OCI-LY7 (cell line): ENCODE results near the gene CD55. TPM values are rescaled to one million over a fixed set of nuclear protein-coding genes. Genes with fewer than 3 reads are reported as not detected.

Experiments
- BruUV-seq: library from RNA; stranded (reverse); fragments of 400-500 nt; replicated peaks from 2 replicates; lab custom pipeline; 2021; lab: Mats Ljungman, UMichigan
- CTCF ChIA-PET: fragments of 300-600 bp; sonication (Branson Sonifier 250); formaldehyde crosslinking; loops from one replicate; lab custom pipeline; 2022; ENCODE audit warnings: antibody characterized with exemption; ENCODE audit not compliant: unreplicated experiment; lab: Charles Lee
- POLR2A ChIA-PET: fragments of 300-600 bp; sonication (Branson Sonifier 250); formaldehyde crosslinking; loops from one replicate; lab custom pipeline; 2022; ENCODE audit warnings: antibody characterized with exemption; lab: Charles Lee
- DNase-seq: peaks from one replicate; pipeline ENCODE4 v3.0.0-alpha.2; 2015; ENCODE audit warnings: low spot score
- H2AFZ ChIP-seq: fragments of 200-600 bp; sonication (generic), shearing (Covaris generic); 2 replicates; pipeline ENCODE4 v1.6.1; 2014; ENCODE audit warnings: mild to moderate bottlenecking, antibody characterized with exemption, low read length, moderate library complexity
- H3K27ac ChIP-seq: fragments of 200-600 bp; sonication (generic); 2 replicates; pipeline ENCODE4 v1.5.1; 2014; ENCODE audit warnings: mixed run types, low read depth, mild to moderate bottlenecking, moderate library complexity, low read length, inconsistent platforms; ENCODE audit not compliant: poor library complexity, severe bottlenecking
- H3K36me3 ChIP-seq: fragments of 200-600 bp; sonication (generic); 2 replicates; pipeline ENCODE4 v1.6.1; 2014; ENCODE audit warnings: mild to moderate bottlenecking, antibody characterized with exemption, low read length, moderate library complexity, mixed read lengths; ENCODE audit not compliant: insufficient read depth
- H3K4me1 ChIP-seq: fragments of 200-600 bp; sonication (generic); 2 replicates; pipeline ENCODE4 v1.5.1; 2014; ENCODE audit warnings: mild to moderate bottlenecking, low read length; ENCODE audit not compliant: insufficient read depth, poor library complexity, severe bottlenecking
- H3K4me2 ChIP-seq: fragments of 200-600 bp; sonication (generic); 2 replicates; pipeline ENCODE4 v1.6.1; 2014; ENCODE audit warnings: mild to moderate bottlenecking, low read length
- H3K4me3 ChIP-seq: fragments of 200-600 bp; sonication (generic); 2 replicates; pipeline ENCODE4 v1.5.1; 2014; ENCODE audit warnings: mild to moderate bottlenecking, low read depth, low read length; ENCODE audit not compliant: poor library complexity, severe bottlenecking
- H3K79me2 ChIP-seq: fragments of 200-600 bp; sonication (generic); 2 replicates; pipeline ENCODE4 v1.6.1; 2016; ENCODE audit warnings: low read depth, mild to moderate bottlenecking, low read length, moderate library complexity, mixed read lengths; ENCODE audit not compliant: insufficient read depth
- H3K9me2 ChIP-seq: fragments of 200-600 bp; sonication (generic); 2 replicates; pipeline ENCODE4 v1.6.1; 2016; ENCODE audit warnings: mild to moderate bottlenecking, low read length, mixed read lengths; ENCODE audit not compliant: insufficient read depth
- H3K9me3 ChIP-seq: fragments of 200-600 bp; sonication (generic); 2 replicates; pipeline ENCODE4 v1.6.1; 2014; ENCODE audit warnings: mild to moderate bottlenecking, mixed run types, low read length, mixed read lengths
- H4K20me1 ChIP-seq: fragments of 200-600 bp; sonication (generic); 2 replicates; pipeline ENCODE4 v1.6.1; 2014; ENCODE audit warnings: mild to moderate bottlenecking, antibody characterized with exemption, low read length, moderate library complexity, mixed read lengths; ENCODE audit not compliant: insufficient read depth
- CTCF ChIP-seq: fragments of 200-600 bp; sonication (generic); conservative IDR thresholded peaks from 2 replicates; pipeline ENCODE4 v1.5.1; 2014; ENCODE audit warnings: mild to moderate bottlenecking, antibody characterized with exemption, low read length, moderate library complexity, mixed read lengths
- EZH2phosphoT487 ChIP-seq: fragments of 200-600 bp; sonication (generic); IDR thresholded peaks from 2 replicates; pipeline ENCODE4 v1.6.1; 2018; ENCODE audit warnings: low read depth, borderline replicate concordance, mild to moderate bottlenecking, mixed run types, antibody characterized with exemption, low read length, moderate library complexity, mixed read lengths
- intact Hi-C: fragments of 100-400 bp; cut with micrococcal nuclease; formaldehyde crosslinking; loops from one replicate; pipeline ENCODE4 v1.10.0; 2022; ENCODE audit not compliant: unreplicated experiment
- total RNA-seq, 2 experiments: library from RNA; depleted of rRNA in 1 of 2; stranded (reverse); fragments of >200 nt in 1 of 2; shearing (Covaris generic) in 1 of 2; gene quantifications; 2 replicates each; pipeline ENCODE4 v1.2.3, GENCODE V29; 2014 to 2022

CD55 gene
- total RNA-seq, 2 experiments from 2014 or later = 20.0 to 28.1 TPM

GRCh38 chr1:207280706-207281105 is 40.8 kb upstream of the CD55 start:
- no peak overlapping the region for H2AFZ ChIP-seq
- no peaks in the 10 kb centered on the region for H3K9me3 ChIP-seq
- DNase-seq = no peak
- H3K4me3 ChIP-seq = no peak overlapping the region
- POLR2A ChIA-PET = no interaction called here
- H3K27ac ChIP-seq = no peak overlapping the region
- CTCF ChIA-PET = no interaction called here
- no peaks in the 10 kb centered on the region for H3K4me1 ChIP-seq
- intact Hi-C loops = no loop called here
- no peaks in the 10 kb centered on the region for H3K9me2 ChIP-seq
- H4K20me1 ChIP-seq = no peaks in the 10 kb centered on the region
- H3K36me3 ChIP-seq = no peaks in the 10 kb centered on the region
- no peak overlapping the region for H3K4me2 ChIP-seq
- BruUV-seq = no TSS peak
- H3K79me2 ChIP-seq = no peaks in the 10 kb centered on the region
- TF ChIP-seq CTCF = no peak

DNA sequence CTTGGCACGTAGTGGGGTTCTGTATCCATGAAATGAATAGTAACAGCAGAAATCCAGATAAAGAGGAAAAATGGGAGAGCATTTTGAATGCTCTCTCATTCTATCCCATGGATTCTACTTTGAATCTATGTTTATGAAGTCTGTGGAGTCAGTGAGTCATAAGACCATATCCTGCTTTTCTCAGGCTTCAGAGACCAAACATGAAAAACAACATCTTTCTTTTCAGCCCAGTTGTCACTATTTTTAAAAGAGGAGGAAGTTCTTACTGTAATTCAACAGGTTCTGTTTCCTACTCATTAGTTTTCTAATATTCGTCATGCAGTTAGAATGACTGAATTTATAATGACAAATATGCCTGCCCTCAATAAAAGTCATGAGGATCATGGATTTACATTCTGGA is 39.4 kb upstream of the CD55 start:
- DNase-seq = no peak
- Histone ChIP-seq H3K9me3 (no peaks in the 10 kb centered on the region), H3K9me2 (no peaks in the 10 kb centered on the region), H3K36me3 (no peaks in the 10 kb centered on the region), H3K4me3 (no peak overlapping the region), H2AFZ (no peak overlapping the region), H3K79me2 (no peaks in the 10 kb centered on the region), H4K20me1 (no peaks in the 10 kb centered on the region), H3K4me2 (no peak overlapping the region), H3K27ac (no peak overlapping the region), H3K4me1 (no peaks in the 10 kb centered on the region)
- TF ChIP-seq CTCF = no peak
- no TSS peak for BruUV-seq
- ChIA-PET POLR2A (no interaction called here), CTCF (no interaction called here)
- intact Hi-C loops = no loop called here

DNA sequence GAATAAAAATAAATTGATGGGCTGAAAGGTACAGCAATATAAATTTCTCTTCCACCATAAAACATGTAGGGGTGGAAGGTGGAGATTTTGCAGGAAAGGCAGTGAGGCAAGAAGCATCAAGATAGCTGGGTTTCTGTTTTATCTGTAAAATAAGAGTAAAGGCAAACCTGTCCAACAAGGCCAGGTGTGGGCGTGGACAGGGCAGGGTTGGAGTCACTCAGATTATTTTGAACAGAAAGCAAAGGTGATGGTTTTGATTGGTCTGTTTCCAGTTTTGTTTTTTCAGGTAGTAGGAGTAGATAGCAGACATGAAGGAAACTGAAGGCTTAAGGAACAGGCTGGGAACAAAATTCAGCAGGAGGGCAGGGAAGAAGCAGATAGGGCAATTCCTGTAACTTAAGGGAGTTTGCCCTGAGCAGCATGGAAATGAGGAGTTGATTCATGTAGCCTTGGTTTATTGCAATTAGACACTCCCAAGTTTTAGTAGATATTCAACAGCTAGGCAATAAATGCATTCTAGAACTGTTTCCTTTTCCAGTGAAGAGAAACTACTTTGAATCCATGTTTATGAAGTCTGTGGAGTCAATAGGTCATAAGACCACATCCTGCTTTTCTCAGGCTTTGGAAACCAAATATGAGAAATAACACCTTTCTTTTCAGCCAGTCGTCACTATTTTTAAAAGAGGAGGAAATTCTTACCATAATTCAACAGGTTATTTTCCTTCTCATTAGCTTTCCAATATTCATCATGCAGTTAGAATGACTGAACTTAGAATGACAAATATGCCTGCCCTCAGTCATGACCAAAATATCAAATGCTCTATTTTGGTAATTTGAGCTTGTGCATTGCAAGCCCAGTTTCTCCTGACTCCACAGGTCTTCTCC is 38.7 kb upstream of the CD55 start:
- H3K4me3 ChIP-seq = no peak overlapping the region
- ChIA-PET POLR2A (no interaction called here), CTCF (no interaction called here)
- intact Hi-C loops = no loop called here
- H2AFZ ChIP-seq = no peak overlapping the region
- no peaks in the 10 kb centered on the region for H4K20me1 ChIP-seq
- no peaks in the 10 kb centered on the region for H3K9me3 ChIP-seq
- no peaks in the 10 kb centered on the region for H3K79me2 ChIP-seq
- no TSS peak for BruUV-seq
- no peak overlapping the region for H3K27ac ChIP-seq
- no peaks in the 10 kb centered on the region for H3K36me3 ChIP-seq
- H3K9me2 ChIP-seq = no peaks in the 10 kb centered on the region
- H3K4me2 ChIP-seq = no peak overlapping the region
- TF ChIP-seq EZH2phosphoT487 = no peak
- TF ChIP-seq CTCF = no peak
- DNase-seq = no peak
- no peaks in the 10 kb centered on the region for H3K4me1 ChIP-seq
